RPMI7951 (cell line): ENCODE measurements around the gene FAM241A. TPM values are rescaled to one million over a fixed set of nuclear protein-coding genes. Genes with fewer than 3 reads are reported as not detected.
A peak's percentile ranks its signal among the peaks of the same experiment; 100 is the strongest.
"Not testable (repeated sequence)": the region's sequence is repeated elsewhere in the genome, so short reads cannot be mapped to it uniquely, and the experiment has no call there.

Source experiments
- DNase-seq: peaks from one replicate; pipeline ENCODE4 v3.0.0-alpha.2; 2012; ENCODE audit warnings: low read depth
- total RNA-seq: library from RNA; depleted of rRNA; stranded (reverse); fragments of >200 nt; shearing (Covaris generic); gene quantifications from 2 replicates; pipeline ENCODE4 v1.2.3, GENCODE V29; 2014

Gene FAM241A
- total RNA-seq, 1 experiment from 2014 or later: 4.4 TPM

- DNase-seq: no peak
Observed at GRCh38 chr4:112138538-112138937, 6.7 kb upstream of the FAM241A start.

- no peak for DNase-seq
Observed at GRCh38 chr4:112140536-112140935, 4.7 kb upstream of the FAM241A start.

- DNase-seq: no peak
Observed at GRCh38 chr4:112141366-112142138, 3.7 kb upstream of the FAM241A start.

- DNase-seq: no peak
Observed at GRCh38 chr4:112142182-112142581, 3.1 kb upstream of the FAM241A start.

- no peak for DNase-seq
Observed at GRCh38 chr4:112143781-112144180, 1.5 kb upstream of the FAM241A start.

GRCh38 chr4:112144546-112145325 lies 518 bp upstream of the FAM241A start:
- no peak for DNase-seq

DNA sequence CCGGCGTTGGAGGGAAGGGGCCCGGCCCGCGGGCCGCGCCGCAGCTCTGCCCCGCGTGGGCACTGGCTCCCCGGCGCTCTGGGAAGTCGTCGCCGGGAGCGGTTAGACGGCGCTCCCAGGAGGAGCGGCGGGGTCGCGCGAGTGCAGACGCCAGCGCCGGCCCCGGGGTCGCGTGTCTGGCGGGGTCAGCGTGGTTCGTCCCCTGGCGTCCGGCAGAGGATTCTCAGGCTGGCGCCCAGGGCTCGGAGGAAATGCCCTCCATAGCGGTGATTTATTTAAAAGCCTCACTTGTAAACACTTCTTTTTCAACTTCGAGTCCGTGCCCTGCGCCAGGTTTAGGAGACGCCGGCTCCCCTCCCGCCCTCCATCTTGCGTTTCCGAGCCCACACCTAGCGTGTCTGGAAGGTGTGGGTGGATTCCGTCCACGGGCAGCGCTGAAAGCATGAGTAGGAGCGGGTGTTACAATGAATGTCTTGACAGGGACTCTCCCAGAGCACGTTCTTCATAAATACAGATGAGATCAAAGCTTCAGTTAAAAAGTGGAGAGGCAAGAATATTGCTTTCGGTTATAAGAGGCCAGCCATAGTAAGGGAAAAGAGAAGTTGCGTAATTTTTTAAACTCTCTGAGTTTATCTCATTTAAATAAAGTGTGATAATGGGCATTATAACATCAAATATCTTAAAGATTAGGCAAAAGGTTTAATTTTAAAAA lies 692 bp downstream of the FAM241A start:
- DNase-seq: peak; percentile 37

GRCh38 chr4:112146502-112146813 lies 1.2 kb downstream of the FAM241A start:
- no peak for DNase-seq

DNA sequence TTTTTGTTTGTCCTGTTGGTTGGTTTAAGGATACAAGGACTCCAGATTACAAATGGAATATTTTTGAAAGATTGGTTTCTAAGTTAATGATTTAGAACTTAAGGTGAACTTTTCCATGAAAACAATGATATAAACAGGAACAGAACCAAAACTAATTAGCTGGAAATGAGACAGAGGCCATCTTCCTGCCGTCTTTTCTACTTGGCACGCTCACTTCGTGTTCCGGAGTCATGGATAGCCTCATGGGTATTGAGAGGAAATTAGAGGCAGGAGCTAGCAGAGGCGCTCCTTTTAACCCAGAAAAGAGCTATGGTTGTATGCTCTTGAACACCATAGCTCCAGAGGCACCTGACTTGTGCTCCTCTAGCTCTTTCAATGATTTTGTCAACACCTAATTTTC lies 2.4 kb downstream of the FAM241A start:
- DNase-seq: peak; percentile 55

- DNase-seq: no peak
Observed at GRCh38 chr4:112150920-112151319, 5.7 kb downstream of the FAM241A start.

GRCh38 chr4:112152521-112152920 lies 7.3 kb downstream of the FAM241A start:
- DNase-seq: no peak

DNA sequence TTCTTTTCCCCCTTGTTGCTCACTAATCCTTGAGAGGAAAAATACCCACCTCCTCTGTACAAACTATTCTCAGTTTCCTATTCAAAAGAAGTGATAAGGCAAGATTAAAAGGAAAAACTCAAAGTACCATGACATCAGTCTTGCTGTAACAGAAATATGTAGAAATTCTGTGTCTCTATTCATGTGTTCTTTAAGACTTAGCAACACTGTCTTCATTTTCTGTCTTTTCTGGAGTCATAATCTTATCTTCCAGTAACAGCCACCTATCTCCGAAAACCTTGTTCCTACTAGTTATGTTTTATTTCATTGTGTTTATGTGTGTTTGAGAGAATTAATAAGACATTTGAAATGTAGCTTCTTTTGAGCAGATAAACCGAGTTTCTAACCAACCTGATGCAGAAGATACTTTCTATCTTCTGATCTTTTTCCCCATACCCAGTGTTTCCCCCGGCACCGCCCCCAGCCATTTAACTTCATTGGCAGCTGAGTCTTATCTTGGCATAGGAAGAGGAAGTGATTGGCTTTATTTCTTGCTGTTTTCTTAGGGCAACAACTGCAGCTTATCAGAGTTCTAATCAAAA lies 8.0 kb downstream of the FAM241A start:
- no peak for DNase-seq

GRCh38 chr4:112156112-112156511 lies 10.9 kb downstream of the FAM241A start:
- DNase-seq: no peak

GRCh38 chr4:112156553-112156952 lies 11.3 kb downstream of the FAM241A start:
- no peak for DNase-seq

GRCh38 chr4:112163706-112164105 lies 18.5 kb downstream of the FAM241A start:
- not testable (repeated sequence) for DNase-seq

GRCh38 chr4:112167794-112168193 lies 22.5 kb downstream of the FAM241A start:
- no peak for DNase-seq

DNA sequence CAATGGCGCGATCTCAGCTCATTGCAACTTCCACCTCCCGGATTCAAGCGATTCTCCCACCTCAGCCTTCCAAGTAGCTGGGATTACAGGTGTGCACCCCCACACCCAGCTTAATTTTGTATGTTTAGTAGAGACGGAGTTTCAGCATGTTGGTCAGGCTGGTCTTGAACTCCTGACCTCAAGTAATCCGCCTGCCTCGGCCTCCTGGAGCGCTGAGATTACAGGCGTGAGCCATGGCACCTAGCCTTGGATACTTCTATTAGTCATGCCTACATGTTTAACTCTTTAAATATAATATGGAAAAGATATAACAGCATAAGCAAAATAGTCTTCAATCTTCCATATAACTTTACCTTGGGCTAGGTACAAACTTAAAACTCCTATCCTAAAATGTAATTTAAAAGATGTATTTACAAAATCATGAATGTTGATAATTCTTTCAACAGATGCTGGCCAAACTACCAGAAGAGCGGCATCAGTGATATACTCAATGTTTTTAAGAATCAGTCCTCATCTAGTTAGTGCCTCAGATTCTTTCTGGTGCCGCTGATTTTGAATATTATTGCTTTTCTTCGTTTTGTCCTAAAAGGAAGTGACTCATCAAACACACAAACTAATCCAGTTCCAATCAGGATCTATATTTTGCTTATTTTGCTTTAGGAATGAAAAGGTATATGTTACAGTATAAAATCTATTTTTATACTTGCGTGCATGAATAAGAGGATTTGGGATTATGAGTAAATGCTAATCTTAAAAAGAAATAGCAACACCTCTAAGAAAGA lies 23.7 kb downstream of the FAM241A start:
- no peak for DNase-seq

- DNase-seq: peak; percentile 84
Observed at GRCh38 chr4:112170451-112170993, 25.3 kb downstream of the FAM241A start.

GRCh38 chr4:112171051-112171763 lies 26.0 kb downstream of the FAM241A start:
- DNase-seq: peak; percentile 27

DNA sequence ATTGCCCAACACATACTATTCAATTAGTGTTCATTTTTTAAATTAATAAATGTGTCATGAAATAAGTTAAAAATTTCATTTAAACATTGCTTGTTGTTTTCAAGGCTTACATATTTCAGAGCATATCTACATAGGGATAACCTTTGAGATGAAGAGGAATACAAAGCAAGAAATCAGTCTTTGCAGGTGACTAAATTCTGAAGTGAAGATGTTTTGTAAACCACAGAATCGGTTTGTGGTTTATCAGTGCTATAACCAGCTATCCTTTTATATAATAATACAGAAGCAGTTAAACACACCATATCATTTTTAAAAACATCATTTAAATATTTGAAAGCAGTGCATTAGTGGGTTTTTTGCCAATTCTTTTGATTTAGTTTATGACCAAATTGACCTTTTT lies 26.9 kb downstream of the FAM241A start:
- no peak for DNase-seq
